Left ventricle myocardium inferior (tissue), 1 donor: ENCODE data around the gene LANCL2. TPM values are rescaled to one million over a fixed set of nuclear protein-coding genes. Genes with fewer than 3 reads are reported as not detected.

Source experiments
- DNase-seq: peaks from one replicate; pipeline ENCODE4 v3.0.0-alpha.2; 2020
- H3K27ac ChIP-seq: fragments of 200-600 bp; replicated peaks from 2 replicates; pipeline ENCODE4 v1.8.0; 2021
- H3K27me3 ChIP-seq: fragments of 200-600 bp; 2 replicates; pipeline ENCODE4 v1.8.0; 2021; ENCODE audit warnings: low read depth
- H3K36me3 ChIP-seq: fragments of 200-600 bp; 2 replicates; pipeline ENCODE4 v1.8.0; 2021
- H3K4me1 ChIP-seq: fragments of 200-600 bp; 2 replicates; pipeline ENCODE4 v1.8.0; 2021
- H3K4me3 ChIP-seq: fragments of 200-600 bp; 2 replicates; pipeline ENCODE4 v1.8.0; 2021; ENCODE audit warnings: mild to moderate bottlenecking, moderate library complexity
- H3K9me3 ChIP-seq: fragments of 200-600 bp; replicated peaks from 2 replicates; pipeline ENCODE4 v1.8.0; 2021
- CTCF ChIP-seq: fragments of 200-600 bp; IDR thresholded peaks from 2 replicates; pipeline ENCODE4 v1.8.0; 2021; ENCODE audit warnings: antibody characterized with exemption, mild to moderate bottlenecking, borderline replicate concordance
- intact Hi-C: fragments of 100-400 bp; cut with micrococcal nuclease; formaldehyde crosslinking; loops from one replicate; pipeline ENCODE4 v1.11.0; 2022
- total RNA-seq: library from RNA; stranded (reverse); fragmentation: NEBNext Ultra II Directional; extraction: Animal tissue kit (Norgen Biotek cat#: 25700); gene quantifications from one replicate; pipeline ENCODE4 v1.2.1, GENCODE V29; 2021
- donor health status: DM: no; HTN: yes; CAD: no; lungs with severe emphysema.

LANCL2 gene
- total RNA-seq, 1 donor from 2014 or later = 7.9 TPM

GRCh38 chr7:55335786-55336185 lies 29.4 kb upstream of the LANCL2 start:
- no peaks in the 10 kb centered on the region for H3K9me3 ChIP-seq
- H3K4me1 ChIP-seq = no peaks in the 10 kb centered on the region
- intact Hi-C loops = no loop called here
- TF ChIP-seq CTCF = no peak
- H3K27ac ChIP-seq = no peak overlapping the region
- H3K36me3 ChIP-seq = no peaks in the 10 kb centered on the region
- no peak for DNase-seq
- H3K27me3 ChIP-seq = no peaks in the 10 kb centered on the region
- H3K4me3 ChIP-seq = no peak overlapping the region

DNA sequence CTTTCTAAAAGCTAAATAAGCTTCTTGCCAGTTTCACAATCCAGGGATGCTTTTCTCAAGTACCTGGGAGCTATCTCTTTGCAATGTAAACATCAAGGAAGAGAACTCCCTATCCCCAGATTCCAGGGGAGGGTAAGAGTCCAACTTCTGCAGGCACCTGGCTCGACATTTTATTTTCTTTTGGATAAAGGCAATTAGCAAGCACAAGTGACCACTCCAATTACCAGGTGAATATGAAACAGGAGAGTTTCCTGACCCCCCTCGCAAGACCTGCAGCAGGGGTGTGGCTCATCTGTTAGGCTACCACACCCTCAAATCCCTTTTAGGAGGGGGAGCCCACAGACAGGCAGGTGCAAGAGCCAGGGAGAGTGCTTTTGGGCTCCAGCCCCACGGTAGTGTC lies 28.6 kb upstream of the LANCL2 start:
- Histone ChIP-seq H3K4me1 (no peaks in the 10 kb centered on the region), H3K27ac (no peak overlapping the region), H3K4me3 (no peak overlapping the region), H3K36me3 (no peaks in the 10 kb centered on the region), H3K9me3 (no peaks in the 10 kb centered on the region), H3K27me3 (no peaks in the 10 kb centered on the region)
- no peak for DNase-seq
- intact Hi-C loops = no loop called here
- no peak for TF ChIP-seq CTCF

DNA sequence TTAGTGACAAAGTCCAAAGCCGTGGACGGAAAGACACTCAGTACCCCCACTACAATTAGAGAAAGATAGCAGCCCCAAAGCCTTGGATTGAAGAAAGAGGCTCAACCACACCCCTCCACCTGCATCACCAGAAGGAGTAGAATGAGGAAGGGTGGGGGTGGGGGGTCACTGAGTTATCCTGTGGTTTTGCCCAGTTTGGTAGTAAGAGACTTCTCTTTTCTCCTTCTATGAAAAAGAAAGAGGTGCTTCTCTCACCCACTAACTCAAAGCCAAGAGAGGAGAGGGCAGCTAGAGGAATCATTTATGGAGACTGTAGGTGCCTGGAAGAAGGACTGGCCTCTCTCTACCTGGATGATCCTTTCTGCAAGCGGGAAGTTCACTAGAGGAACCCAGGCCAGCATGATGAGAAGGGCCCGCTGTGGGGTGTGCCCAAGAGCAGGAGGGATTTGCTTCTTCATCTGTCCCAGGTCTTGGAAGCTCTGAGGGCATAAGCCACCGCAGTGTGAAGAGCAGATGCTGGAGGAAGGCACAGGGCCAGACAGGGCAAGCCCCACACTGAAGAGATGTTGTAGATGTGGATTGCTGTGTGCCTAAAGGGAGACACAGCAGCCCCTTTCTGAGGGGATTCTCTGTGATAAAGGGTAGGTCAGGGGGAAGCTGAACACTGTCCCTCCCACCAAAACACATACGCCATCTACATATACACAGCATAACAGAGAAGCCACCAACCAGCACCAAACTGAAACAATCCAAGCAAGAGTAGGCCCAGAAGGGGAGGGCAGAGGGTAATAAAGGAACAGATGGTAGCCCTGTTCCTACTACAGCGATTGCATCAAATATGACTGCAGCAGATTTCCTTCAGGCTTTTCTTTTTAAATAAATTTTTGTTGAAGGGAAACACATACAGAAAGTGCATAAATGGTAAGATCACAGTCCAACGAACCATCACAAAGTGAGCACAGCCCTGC lies 25.8 kb upstream of the LANCL2 start:
- H3K27me3 ChIP-seq = peaks cover 7% of the 10 kb centered on the region
- intact Hi-C loops = no loop called here
- no peaks in the 10 kb centered on the region for H3K4me1 ChIP-seq
- no peaks in the 10 kb centered on the region for H3K36me3 ChIP-seq
- no peak for DNase-seq
- no peak for TF ChIP-seq CTCF
- no peaks in the 10 kb centered on the region for H3K9me3 ChIP-seq
- no peak overlapping the region for H3K27ac ChIP-seq
- no peak overlapping the region for H3K4me3 ChIP-seq

GRCh38 chr7:55342216-55342871 lies 22.8 kb upstream of the LANCL2 start:
- H3K4me1 ChIP-seq = no peaks in the 10 kb centered on the region
- DNase-seq = no peak
- no peaks in the 10 kb centered on the region for H3K9me3 ChIP-seq
- no peak for TF ChIP-seq CTCF
- H3K4me3 ChIP-seq = no peak overlapping the region
- H3K27ac ChIP-seq = no peak overlapping the region
- H3K36me3 ChIP-seq = no peaks in the 10 kb centered on the region
- intact Hi-C loops = no loop called here
- H3K27me3 ChIP-seq = peaks cover 19% of the 10 kb centered on the region

- TF ChIP-seq CTCF = no peak
- H3K4me1 ChIP-seq = no peaks in the 10 kb centered on the region
- no peaks in the 10 kb centered on the region for H3K9me3 ChIP-seq
- no peaks in the 10 kb centered on the region for H3K36me3 ChIP-seq
- H3K4me3 ChIP-seq = no peak overlapping the region
- intact Hi-C loops = no loop called here
- DNase-seq = no peak
- no peak overlapping the region for H3K27ac ChIP-seq
- H3K27me3 ChIP-seq = peaks cover 19% of the 10 kb centered on the region
Measured at GRCh38 chr7:55343002-55343781, 21.9 kb upstream of the LANCL2 start.
